ENCODE results near the gene MTA3.
"Not testable (repeated sequence)": the region's sequence is repeated elsewhere in the genome, so short reads cannot be mapped to it uniquely, and the experiment has no call there.

MTA3 gene

DNA sequence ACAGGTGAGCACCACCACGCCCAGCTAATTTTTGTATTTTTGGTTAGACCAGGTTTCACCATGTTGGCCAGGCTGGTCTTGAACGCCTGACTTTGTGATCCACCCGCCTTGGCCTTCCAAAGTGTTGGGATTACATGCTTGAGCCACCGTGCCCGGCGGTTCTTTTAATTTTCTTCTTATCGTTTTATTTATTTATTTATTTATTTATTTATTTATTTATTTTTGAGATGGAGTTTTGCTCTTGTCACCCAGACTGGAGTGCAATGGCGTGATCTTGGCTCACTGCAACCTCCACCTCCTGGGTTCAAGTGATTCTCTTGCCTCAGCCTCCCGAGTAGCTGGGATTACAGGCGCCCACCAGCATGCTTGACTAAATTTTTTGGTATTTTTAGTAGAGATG is 59.6 kb downstream of the MTA3 start:
- not testable (repeated sequence) for H3K36me3 Mint-ChIP-seq (ENCODE audit: insufficient read depth); DNase-seq (ENCODE audit: low spot score in 2 of 2); H3K27me3 Mint-ChIP-seq; H3K4me1 Mint-ChIP-seq; H3K4me3 Mint-ChIP-seq; H3K27ac Mint-ChIP-seq (ENCODE audit: low read depth); H3K9me3 Mint-ChIP-seq; ATAC-seq (replicated peaks; ENCODE audit: extremely low read depth, poor library complexity, severe bottlenecking)

DNA sequence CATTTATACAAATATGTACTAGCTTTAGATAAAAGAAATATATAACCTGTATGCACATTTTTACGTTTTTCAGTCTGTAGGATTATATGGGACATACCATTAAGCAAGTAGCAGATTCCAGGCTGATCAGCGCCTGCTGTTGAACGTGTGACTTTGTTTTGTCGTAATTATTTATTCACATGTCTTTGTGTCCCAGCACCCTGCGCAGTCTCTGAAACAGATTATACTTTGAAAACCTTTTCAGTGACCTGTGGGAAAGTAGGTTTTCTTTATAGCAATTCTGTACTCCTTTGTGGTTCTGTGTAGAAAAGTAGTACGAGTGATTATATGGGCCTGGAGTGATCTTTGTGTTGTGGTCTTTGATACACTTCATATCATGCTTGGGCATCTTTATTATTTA is 68.5 kb downstream of the MTA3 start:
- ATAC-seq (replicated peaks; ENCODE audit: extremely low read depth, poor library complexity, severe bottlenecking) (no peak), DNase-seq (ENCODE audit: low spot score in 2 of 2) (no peak)
- Mint-ChIP-seq H3K4me3 (no peak overlapping the region), H3K9me3 (no peaks in the 10 kb centered on the region), H3K36me3 (ENCODE audit: insufficient read depth) (peaks cover 2% of the 10 kb centered on the region), H3K27ac (ENCODE audit: low read depth) (no peak overlapping the region), H3K27me3 (no peaks in the 10 kb centered on the region), H3K4me1 (no peaks in the 10 kb centered on the region)

DNA sequence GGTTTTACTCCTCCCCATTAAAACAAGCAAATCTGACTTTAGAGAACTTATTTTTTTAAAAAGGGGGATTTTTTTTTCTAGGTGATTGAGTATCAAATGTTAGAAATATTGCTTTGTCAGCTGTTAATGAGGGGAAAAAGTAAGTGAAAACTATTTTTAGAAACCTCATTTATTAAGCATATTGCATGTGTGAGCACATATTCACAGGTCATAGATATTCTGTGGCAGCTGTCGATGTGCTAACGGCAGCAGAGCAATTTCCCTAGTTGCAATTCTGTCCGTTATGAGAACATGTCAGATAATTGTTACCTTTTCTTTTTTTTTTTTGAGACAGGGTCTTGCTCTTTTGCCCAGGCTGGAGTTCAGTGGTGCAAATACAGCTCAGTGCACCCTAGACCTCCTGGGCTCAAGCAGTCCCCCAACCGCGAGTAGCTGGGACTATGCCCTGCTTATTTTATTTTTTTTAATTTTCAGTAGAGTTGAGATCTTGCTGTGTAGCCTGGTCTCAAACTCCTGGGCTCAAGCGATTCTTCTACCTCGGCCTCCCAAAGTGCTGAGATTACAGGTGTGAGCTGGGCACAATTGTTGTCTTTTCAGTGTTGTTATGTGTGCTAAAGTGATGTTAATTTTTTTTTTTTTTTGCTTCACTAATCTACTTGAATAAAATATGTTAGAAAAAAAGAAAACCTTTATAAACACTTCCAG is 69.8 kb downstream of the MTA3 start:
- ATAC-seq (replicated peaks; ENCODE audit: extremely low read depth, poor library complexity, severe bottlenecking) = no peak
- no peak overlapping the region for H3K27ac Mint-ChIP-seq (ENCODE audit: low read depth)
- H3K36me3 Mint-ChIP-seq (ENCODE audit: insufficient read depth) = peaks cover 3% of the 10 kb centered on the region
- H3K4me3 Mint-ChIP-seq = no peak overlapping the region
- no peaks in the 10 kb centered on the region for H3K9me3 Mint-ChIP-seq
- DNase-seq (ENCODE audit: low spot score in 2 of 2) = no peak
- H3K4me1 Mint-ChIP-seq = no peaks in the 10 kb centered on the region
- H3K27me3 Mint-ChIP-seq = no peaks in the 10 kb centered on the region

DNA sequence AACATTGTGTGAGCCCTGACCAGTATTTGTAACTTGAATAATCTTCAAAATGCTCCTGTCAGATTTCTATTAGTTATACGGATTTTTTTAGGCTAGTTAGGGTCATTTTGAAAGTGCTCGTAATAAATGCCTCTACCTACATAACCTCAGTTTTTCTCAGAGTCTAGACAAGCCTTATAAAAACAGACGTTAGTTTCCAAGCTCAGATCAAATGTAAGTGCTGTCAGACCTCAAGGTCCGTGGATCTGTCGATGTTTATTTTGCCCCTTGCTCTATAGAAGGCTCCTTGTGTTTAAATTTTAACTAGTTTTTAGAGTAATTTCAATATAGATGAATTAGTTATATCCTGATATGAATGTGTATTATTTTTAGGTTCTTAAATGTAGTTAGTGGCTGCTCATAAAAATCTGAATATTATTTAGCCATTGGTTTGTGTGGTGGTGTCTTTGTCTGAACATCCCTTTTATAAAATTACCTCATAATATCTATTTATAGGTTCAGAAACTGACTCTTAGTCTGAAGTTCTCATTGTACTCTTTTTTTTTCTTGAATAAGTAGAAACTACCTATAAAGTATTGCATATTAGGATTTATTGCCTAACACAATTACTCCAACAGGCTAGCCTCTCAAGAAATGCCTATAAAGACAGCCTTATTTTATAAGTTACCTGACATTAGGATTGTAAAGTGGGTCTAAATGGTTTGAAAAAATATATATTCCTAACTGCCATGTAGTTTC is 71.1 kb downstream of the MTA3 start:
- Mint-ChIP-seq H3K27me3 (no peaks in the 10 kb centered on the region), H3K27ac (ENCODE audit: low read depth) (no peak overlapping the region), H3K4me1 (no peaks in the 10 kb centered on the region), H3K36me3 (ENCODE audit: insufficient read depth) (peaks cover 3% of the 10 kb centered on the region), H3K9me3 (no peaks in the 10 kb centered on the region), H3K4me3 (no peak overlapping the region)
- ATAC-seq (replicated peaks; ENCODE audit: extremely low read depth, poor library complexity, severe bottlenecking) = no peak
- no peak for DNase-seq (ENCODE audit: low spot score in 2 of 2)

DNA sequence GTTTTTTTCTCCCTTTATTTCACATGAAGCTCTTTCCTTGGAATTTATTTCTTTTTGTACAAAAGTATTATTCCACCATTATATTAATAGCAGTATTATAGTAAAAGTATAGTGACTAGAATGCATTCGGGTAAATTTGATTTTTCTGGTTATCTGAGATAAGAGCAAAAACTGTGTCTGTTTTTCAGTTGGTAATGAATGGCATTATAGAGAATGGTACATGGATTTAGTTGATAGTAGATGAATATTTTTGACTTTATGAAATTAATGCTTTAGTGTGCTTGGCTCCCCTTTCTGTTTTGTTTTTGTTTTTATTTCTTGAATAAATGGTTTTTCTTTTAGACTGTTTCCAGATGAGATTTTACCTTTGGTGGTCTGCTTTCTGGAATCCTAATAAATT is 71.8 kb downstream of the MTA3 start:
- Mint-ChIP-seq H3K9me3 (no peaks in the 10 kb centered on the region), H3K27ac (ENCODE audit: low read depth) (no peak overlapping the region), H3K36me3 (ENCODE audit: insufficient read depth) (peaks cover 3% of the 10 kb centered on the region), H3K4me3 (no peak overlapping the region), H3K4me1 (no peaks in the 10 kb centered on the region), H3K27me3 (no peaks in the 10 kb centered on the region)
- DNase-seq (ENCODE audit: low spot score in 2 of 2) = no peak
- ATAC-seq (replicated peaks; ENCODE audit: extremely low read depth, poor library complexity, severe bottlenecking) = no peak

DNA sequence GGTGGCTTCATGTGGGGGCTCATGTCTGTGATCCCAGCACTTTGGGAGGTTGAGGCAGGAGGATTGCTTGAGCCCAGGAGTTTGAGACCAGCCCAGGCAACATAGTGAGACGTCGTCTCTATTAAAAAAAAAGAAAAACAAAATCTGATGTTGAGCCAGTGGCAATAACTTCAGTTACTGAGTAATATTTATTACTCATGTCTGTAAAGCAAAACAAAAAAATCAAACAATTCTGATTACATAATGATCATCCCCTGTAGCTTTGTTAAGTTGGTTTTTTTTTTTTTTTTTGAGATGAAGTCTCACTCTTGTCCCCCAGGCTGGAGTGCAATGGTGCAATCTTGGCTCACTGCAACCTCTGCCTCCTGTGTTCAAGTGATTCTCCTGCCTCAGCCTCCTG is 73.9 kb downstream of the MTA3 start:
- not testable (repeated sequence) for H3K9me3 Mint-ChIP-seq; H3K4me3 Mint-ChIP-seq; H3K36me3 Mint-ChIP-seq (ENCODE audit: insufficient read depth); DNase-seq (ENCODE audit: low spot score in 2 of 2); H3K27me3 Mint-ChIP-seq; H3K4me1 Mint-ChIP-seq; H3K27ac Mint-ChIP-seq (ENCODE audit: low read depth); ATAC-seq (replicated peaks; ENCODE audit: extremely low read depth, poor library complexity, severe bottlenecking)

DNA sequence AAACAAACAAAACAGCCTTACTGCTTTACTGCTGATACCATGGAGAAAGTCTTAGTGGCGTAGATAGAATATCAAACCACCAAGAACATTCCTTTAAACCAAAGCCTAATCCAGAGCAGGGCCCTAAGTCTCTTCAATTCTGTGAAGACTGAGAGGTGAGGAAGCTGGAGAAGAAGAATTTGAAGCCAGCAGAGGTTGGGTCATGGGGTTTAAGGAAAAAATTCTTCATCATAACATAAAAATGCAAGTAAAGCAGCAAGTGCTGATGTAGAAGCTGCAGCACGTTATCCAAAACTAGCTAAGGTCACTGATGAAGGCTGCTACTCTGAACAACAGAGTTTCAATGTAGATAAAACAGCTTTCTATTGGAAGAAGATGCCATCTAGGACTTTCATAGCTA is 77.1 kb downstream of the MTA3 start:
- no peak overlapping the region for H3K4me3 Mint-ChIP-seq
- H3K36me3 Mint-ChIP-seq (ENCODE audit: insufficient read depth) = peaks cover 8% of the 10 kb centered on the region
- H3K9me3 Mint-ChIP-seq = no peaks in the 10 kb centered on the region
- H3K4me1 Mint-ChIP-seq = peaks cover 5% of the 10 kb centered on the region
- H3K27ac Mint-ChIP-seq (ENCODE audit: low read depth) = no peak overlapping the region
- ATAC-seq (replicated peaks; ENCODE audit: extremely low read depth, poor library complexity, severe bottlenecking) (no peak), DNase-seq (ENCODE audit: low spot score in 2 of 2) (no peak)
- H3K27me3 Mint-ChIP-seq = no peaks in the 10 kb centered on the region

DNA sequence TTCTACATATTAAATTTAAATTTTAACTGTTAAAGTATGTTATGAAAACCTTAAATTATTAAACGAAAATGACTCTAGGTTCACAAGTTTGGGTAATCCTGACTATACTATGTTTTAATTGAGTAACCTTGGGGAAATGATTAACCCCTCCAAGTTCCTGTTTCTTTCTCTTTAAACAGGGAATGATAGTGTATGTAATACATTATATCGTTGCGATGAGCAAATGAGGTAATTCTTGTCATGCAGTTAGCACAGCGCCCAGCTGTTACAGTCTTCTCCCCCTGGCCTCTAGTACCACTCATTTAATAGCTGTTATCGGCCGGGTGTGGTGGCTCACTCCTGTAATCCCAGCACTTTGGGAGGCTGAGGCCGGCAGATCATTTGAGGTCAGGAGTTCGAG is 80.4 kb downstream of the MTA3 start:
- Mint-ChIP-seq H3K4me1 (peaks cover 5% of the 10 kb centered on the region), H3K9me3 (no peaks in the 10 kb centered on the region), H3K36me3 (ENCODE audit: insufficient read depth) (peaks cover 4% of the 10 kb centered on the region), H3K27me3 (no peaks in the 10 kb centered on the region), H3K27ac (ENCODE audit: low read depth) (no peak overlapping the region), H3K4me3 (no peak overlapping the region)
- DNase-seq (ENCODE audit: low spot score in 2 of 2) (no peak), ATAC-seq (replicated peaks; ENCODE audit: extremely low read depth, poor library complexity, severe bottlenecking) (no peak)

DNA sequence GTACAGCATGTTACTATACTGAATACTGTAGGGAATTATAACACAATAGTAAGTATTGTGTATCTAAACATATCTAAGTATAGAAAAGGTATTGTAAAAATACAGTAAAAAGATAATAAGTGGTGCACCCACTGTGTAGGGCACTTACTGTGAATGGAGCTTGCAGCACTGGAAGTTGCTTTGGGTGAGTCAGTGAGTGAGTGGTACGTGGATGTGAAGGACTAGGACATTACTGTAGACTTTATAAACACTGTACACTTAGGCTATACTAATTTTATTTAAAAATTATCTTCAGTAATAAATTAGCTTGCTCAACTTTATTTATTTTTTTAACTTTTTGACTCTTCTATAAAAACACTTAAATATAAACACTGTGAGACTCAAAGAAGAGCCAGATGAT is 82.6 kb downstream of the MTA3 start:
- ATAC-seq (replicated peaks; ENCODE audit: extremely low read depth, poor library complexity, severe bottlenecking) = no peak
- Mint-ChIP-seq H3K27me3 (no peaks in the 10 kb centered on the region), H3K4me3 (no peak overlapping the region), H3K27ac (ENCODE audit: low read depth) (no peak overlapping the region), H3K9me3 (no peaks in the 10 kb centered on the region), H3K4me1 (peaks cover 16% of the 10 kb centered on the region), H3K36me3 (ENCODE audit: insufficient read depth) (peaks cover 9% of the 10 kb centered on the region)
- DNase-seq (ENCODE audit: low spot score in 2 of 2) = no peak

DNA sequence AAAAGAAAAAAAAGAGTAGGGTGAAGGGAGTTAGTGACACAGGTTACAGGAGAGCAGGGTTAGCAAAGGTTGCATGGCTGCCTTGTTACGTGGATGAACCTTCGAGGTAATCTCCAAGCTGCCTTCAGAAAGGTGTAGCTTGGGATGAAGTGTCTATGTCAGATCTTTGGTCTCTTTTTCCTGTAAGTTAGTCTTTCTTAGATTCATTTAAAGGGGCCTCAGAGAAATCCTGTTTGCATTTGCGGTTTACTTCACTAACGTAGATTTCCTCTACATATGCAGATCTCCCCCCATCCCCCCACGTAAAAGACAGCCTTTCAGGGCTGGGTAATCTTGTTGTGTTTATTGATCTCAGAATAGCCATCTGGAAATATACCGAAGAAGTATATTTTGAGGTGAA is 83.7 kb downstream of the MTA3 start:
- Mint-ChIP-seq H3K4me3 (peak overlapping the region; percentile 38), H3K36me3 (ENCODE audit: insufficient read depth) (peaks cover 6% of the 10 kb centered on the region), H3K27me3 (no peaks in the 10 kb centered on the region), H3K4me1 (peaks cover 16% of the 10 kb centered on the region), H3K9me3 (no peaks in the 10 kb centered on the region), H3K27ac (ENCODE audit: low read depth) (peak overlapping the region; percentile 64)
- no peak for ATAC-seq (replicated peaks; ENCODE audit: extremely low read depth, poor library complexity, severe bottlenecking)
- no peak for DNase-seq (ENCODE audit: low spot score in 2 of 2)

DNA sequence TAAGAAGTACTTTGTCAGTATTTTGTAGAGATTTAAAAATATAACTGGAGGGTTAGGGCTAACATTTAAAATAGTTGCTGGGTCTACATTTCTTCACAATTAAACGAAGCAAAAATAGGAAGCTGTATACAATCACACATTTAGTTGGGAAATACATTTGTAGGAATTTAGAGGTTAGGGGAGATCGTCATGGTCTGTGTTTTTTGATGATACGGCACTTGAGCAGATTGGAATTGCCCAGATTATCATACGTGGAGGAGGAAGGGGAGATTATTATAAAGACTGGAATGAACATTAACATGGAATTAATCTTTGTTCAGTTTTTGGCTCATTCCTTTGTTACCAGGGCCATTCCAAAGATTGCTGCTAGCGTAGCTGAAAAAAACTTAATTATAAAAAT is 84.6 kb downstream of the MTA3 start:
- Mint-ChIP-seq H3K27ac (ENCODE audit: low read depth) (peak overlapping the region; percentile 4), H3K36me3 (ENCODE audit: insufficient read depth) (peaks cover 6% of the 10 kb centered on the region), H3K27me3 (no peaks in the 10 kb centered on the region), H3K4me1 (peaks cover 16% of the 10 kb centered on the region), H3K4me3 (no peak overlapping the region), H3K9me3 (no peaks in the 10 kb centered on the region)
- DNase-seq (ENCODE audit: low spot score in 2 of 2) = no peak
- ATAC-seq (replicated peaks; ENCODE audit: extremely low read depth, poor library complexity, severe bottlenecking) = no peak

DNA sequence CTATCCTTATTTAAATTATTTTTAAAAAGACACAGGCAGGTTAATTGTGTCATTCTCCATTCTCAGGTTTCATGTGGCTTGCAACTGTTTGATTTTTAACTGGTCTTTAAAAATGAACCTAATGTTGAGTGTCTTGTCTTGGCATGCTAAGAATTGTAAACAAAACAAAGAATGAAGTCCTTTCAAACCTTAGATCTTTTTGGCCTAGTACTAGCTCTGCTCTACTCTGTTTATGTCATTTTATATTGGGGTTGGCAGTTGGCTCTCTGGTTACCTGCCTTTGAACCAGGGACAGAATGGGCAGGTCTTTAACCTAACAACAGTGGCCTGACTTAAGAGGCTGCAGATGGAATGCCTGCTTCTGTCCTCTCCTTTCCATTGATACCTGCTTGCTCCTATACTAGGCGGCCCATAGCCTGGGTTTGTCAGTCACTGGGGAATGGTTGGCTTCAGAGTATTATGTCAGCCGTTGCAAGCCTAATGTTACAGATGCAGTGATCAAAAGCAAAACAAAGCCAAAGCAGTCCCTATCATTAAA is 85.5 kb downstream of the MTA3 start:
- peaks cover 16% of the 10 kb centered on the region for H3K4me1 Mint-ChIP-seq
- H3K27me3 Mint-ChIP-seq = no peaks in the 10 kb centered on the region
- peaks cover 8% of the 10 kb centered on the region for H3K36me3 Mint-ChIP-seq (ENCODE audit: insufficient read depth)
- no peak overlapping the region for H3K4me3 Mint-ChIP-seq
- DNase-seq (ENCODE audit: low spot score in 2 of 2) = no peak
- H3K27ac Mint-ChIP-seq (ENCODE audit: low read depth) = peak overlapping the region; percentile 19
- ATAC-seq (replicated peaks; ENCODE audit: extremely low read depth, poor library complexity, severe bottlenecking) = no peak
- no peaks in the 10 kb centered on the region for H3K9me3 Mint-ChIP-seq

DNA sequence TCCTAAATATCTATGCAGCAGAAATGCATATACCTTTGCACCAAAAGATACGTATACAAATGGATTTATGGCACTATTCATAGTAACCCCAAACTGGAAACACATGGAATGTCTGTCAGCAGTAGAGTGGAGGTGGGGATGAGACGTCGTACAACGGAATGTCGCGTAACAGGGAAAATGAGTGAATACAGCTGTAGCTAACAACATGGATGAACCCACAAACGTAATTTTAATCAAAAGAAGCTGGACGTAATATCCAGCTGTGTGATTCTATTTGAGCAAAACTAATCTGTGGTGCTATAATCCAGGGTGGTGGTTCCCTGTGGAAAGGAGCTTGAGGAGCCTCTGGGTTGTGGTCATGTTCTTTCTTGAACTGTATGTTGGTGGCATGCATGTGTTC is 89.9 kb downstream of the MTA3 start:
- no peak overlapping the region for H3K27ac Mint-ChIP-seq (ENCODE audit: low read depth)
- ATAC-seq (replicated peaks; ENCODE audit: extremely low read depth, poor library complexity, severe bottlenecking) (no peak), DNase-seq (ENCODE audit: low spot score in 2 of 2) (no peak)
- peaks cover 11% of the 10 kb centered on the region for H3K36me3 Mint-ChIP-seq (ENCODE audit: insufficient read depth)
- H3K4me1 Mint-ChIP-seq = peaks cover 15% of the 10 kb centered on the region
- no peaks in the 10 kb centered on the region for H3K9me3 Mint-ChIP-seq
- H3K27me3 Mint-ChIP-seq = no peaks in the 10 kb centered on the region
- H3K4me3 Mint-ChIP-seq = no peak overlapping the region
